GM18909 (cell line): ENCODE data around the gene ST6GALNAC4.
A peak's percentile ranks its signal among the peaks of the same experiment; 100 is the strongest.

ENCODE experiments used
- ATAC-seq: cut with Tn5 transposase; IDR thresholded peaks from one replicate; pipeline ENCODE4 v1.9.1; 2021; ENCODE audit warnings: mild to moderate bottlenecking; ENCODE audit not compliant: unreplicated experiment, poor library complexity

The ST6GALNAC4 gene

GRCh38 chr9:127947841-127948710, 31.2 kb upstream of the ST6GALNAC4 start:
- no peak for ATAC-seq

- no peak for ATAC-seq
Observed at GRCh38 chr9:127946728-127947127, 29.9 kb upstream of the ST6GALNAC4 start.

- ATAC-seq, result no peak
Observed at GRCh38 chr9:127945942-127946341, 29.1 kb upstream of the ST6GALNAC4 start.

- ATAC-seq, result no peak
Observed at GRCh38 chr9:127945338-127945737, 28.5 kb upstream of the ST6GALNAC4 start.

- no peak for ATAC-seq
Observed at GRCh38 chr9:127944586-127945218, 27.9 kb upstream of the ST6GALNAC4 start.

GRCh38 chr9:127943731-127944144, 26.9 kb upstream of the ST6GALNAC4 start:
- ATAC-seq, result peak; percentile 64

GRCh38 chr9:127943011-127943662, 26.3 kb upstream of the ST6GALNAC4 start:
- ATAC-seq, result peak; percentile 5

GRCh38 chr9:127942216-127943010, 25.6 kb upstream of the ST6GALNAC4 start:
- ATAC-seq, result no peak

GRCh38 chr9:127941961-127942215, 25.0 kb upstream of the ST6GALNAC4 start:
- ATAC-seq, result no peak

GRCh38 chr9:127941062-127941960, 24.5 kb upstream of the ST6GALNAC4 start:
- no peak for ATAC-seq

GRCh38 chr9:127940593-127940992, 23.8 kb upstream of the ST6GALNAC4 start:
- ATAC-seq, result no peak

- ATAC-seq, result no peak
Observed at GRCh38 chr9:127938298-127938690, 21.5 kb upstream of the ST6GALNAC4 start.

- ATAC-seq, result peak; percentile 86
Observed at GRCh38 chr9:127937388-127938297, 20.8 kb upstream of the ST6GALNAC4 start, which contains the start of gene DPM2. Gene DPM2, minus strand, starts transcription at chr9:127937854. Its CDS starts 34 bp downstream, at chr9:127937820.

- no peak for ATAC-seq
Observed at GRCh38 chr9:127937056-127937387, 20.2 kb upstream of the ST6GALNAC4 start.

- ATAC-seq, result no peak
Observed at GRCh38 chr9:127936347-127936852, 19.6 kb upstream of the ST6GALNAC4 start.

- ATAC-seq, result no peak
Observed at GRCh38 chr9:127935765-127936221, 19.0 kb upstream of the ST6GALNAC4 start.

GRCh38 chr9:127934986-127935385, 18.1 kb upstream of the ST6GALNAC4 start:
- no peak for ATAC-seq

GRCh38 chr9:127934248-127934647, 17.4 kb upstream of the ST6GALNAC4 start:
- ATAC-seq, result no peak
